HEK293 (cell line): Measurements from ENCODE around the gene CIB4.

Experiments used
- CTCF ChIA-PET: fragments of 350-600 bp; formaldehyde crosslinking; extraction: SDS; loops from one replicate; lab custom pipeline; 2021; ENCODE audit warnings: antibody characterized with exemption; lab: Yijun Ruan, JAX
- POLR2A ChIA-PET: fragments of 300-600 bp; formaldehyde crosslinking; extraction: SDS; loops from one replicate; lab custom pipeline; 2020; ENCODE audit warnings: antibody characterized with exemption, inconsistent platforms; lab: Yijun Ruan, JAX
- H3K27ac ChIP-seq: fragments of 200-500 bp; sonication (Bioruptor generic); 2 replicates; pipeline ENCODE4 v1.5.1; 2014; ENCODE audit warnings: low read depth, low read length, control low read depth, inconsistent platforms; ENCODE audit errors: extremely low read depth
- H3K36me3 ChIP-seq, 2 experiments: fragments of 200-500 bp in 1 of 2; sonication (Bioruptor generic) in 1 of 2; 1 replicate in 1 of 2; 2 replicates in 1 of 2; pipeline ENCODE4 v1.5.1; 2014 to 2017; ENCODE audit warnings: inconsistent platforms in 2 of 2, low read length in 2 of 2; ENCODE audit not compliant: control insufficient read depth in 2 of 2, insufficient read depth in 1 of 2
- H3K4me1 ChIP-seq: fragments of 200-500 bp; sonication (Bioruptor generic); 2 replicates; pipeline ENCODE4 v1.5.1; 2014; ENCODE audit warnings: mild to moderate bottlenecking, low read length, inconsistent platforms; ENCODE audit not compliant: control insufficient read depth, insufficient read depth
- H3K4me3 ChIP-seq: 2 replicates; pipeline ENCODE4 v1.5.1; 2011; ENCODE audit warnings: low read depth, mild to moderate bottlenecking, control low read depth, low read length, moderate library complexity
- H3K9me3 ChIP-seq: fragments of 200-500 bp; sonication (Bioruptor generic); 2 replicates; pipeline ENCODE4 v1.5.1; 2014; ENCODE audit warnings: low read depth, low read length, inconsistent platforms; ENCODE audit not compliant: control insufficient read depth, insufficient read depth
- GLI2 ChIP-seq: fragments of 450-650 bp; formaldehyde crosslinking; IDR thresholded peaks from 2 replicates; pipeline ENCODE4; 2017; ENCODE audit warnings: missing biosample characterization, missing genetic modification characterization, low read depth, borderline replicate concordance
- IKZF3 ChIP-seq: fragments of 450-650 bp; IDR thresholded peaks from 2 replicates; pipeline ENCODE4 v1.5.0; 2018; ENCODE audit warnings: missing biosample characterization, mild to moderate bottlenecking, missing genetic modification characterization, moderate library complexity
- KLF8 ChIP-seq: fragments of 450-650 bp; formaldehyde crosslinking; IDR thresholded peaks from 2 replicates; pipeline ENCODE4 v1.5.1; 2016; ENCODE audit warnings: missing biosample characterization, missing genetic modification characterization
- PRDM2 ChIP-seq: fragments of 450-650 bp; formaldehyde crosslinking; IDR thresholded peaks from 2 replicates; pipeline ENCODE4 v1.5.1; 2016; ENCODE audit warnings: missing biosample characterization, missing genetic modification characterization, borderline replicate concordance
- SP7 ChIP-seq: fragments of 450-650 bp; formaldehyde crosslinking; IDR thresholded peaks from 2 replicates; pipeline ENCODE4 v1.5.1; 2016; ENCODE audit warnings: missing biosample characterization, missing genetic modification characterization
- ZNF146 ChIP-seq: fragments of 450-650 bp; formaldehyde crosslinking; IDR thresholded peaks from 2 replicates; pipeline ENCODE4 v1.5.1; 2016; ENCODE audit warnings: missing biosample characterization, missing genetic modification characterization
- ZNF174 ChIP-seq: fragments of 450-650 bp; formaldehyde crosslinking; IDR thresholded peaks from 2 replicates; pipeline ENCODE4 v1.5.0; 2017; ENCODE audit warnings: missing biosample characterization, mild to moderate bottlenecking, missing genetic modification characterization
- ZNF18 ChIP-seq: fragments of 450-650 bp; formaldehyde crosslinking; IDR thresholded peaks from 2 replicates; pipeline ENCODE4 v1.5.1; 2016; ENCODE audit warnings: missing biosample characterization, missing genetic modification characterization
- ZNF239 ChIP-seq: fragments of 450-650 bp; formaldehyde crosslinking; IDR thresholded peaks from 2 replicates; pipeline ENCODE4 v1.5.1; 2016; ENCODE audit warnings: missing biosample characterization, missing genetic modification characterization
- ZNF280D ChIP-seq: fragments of 450-650 bp; formaldehyde crosslinking; IDR thresholded peaks from 2 replicates; pipeline ENCODE4 v1.5.1; 2016; ENCODE audit warnings: missing biosample characterization, missing genetic modification characterization
- ZNF391 ChIP-seq: fragments of 450-650 bp; formaldehyde crosslinking; IDR thresholded peaks from 2 replicates; pipeline ENCODE4 v1.5.1; 2016; ENCODE audit warnings: low read depth, missing biosample characterization, missing genetic modification characterization, borderline replicate concordance
- ZNF48 ChIP-seq: fragments of 450-650 bp; formaldehyde crosslinking; IDR thresholded peaks from 2 replicates; pipeline ENCODE4 v1.5.1; 2016; ENCODE audit warnings: missing biosample characterization, missing genetic modification characterization
- ZNF555 ChIP-seq: fragments of 450-650 bp; formaldehyde crosslinking; conservative IDR thresholded peaks from 2 replicates; pipeline ENCODE4 v1.5.1; 2017; ENCODE audit warnings: missing biosample characterization, mild to moderate bottlenecking, missing genetic modification characterization, inconsistent platforms
- ZNF558 ChIP-seq: fragments of 450-650 bp; formaldehyde crosslinking; IDR thresholded peaks from 2 replicates; pipeline ENCODE4 v1.5.1; 2016; ENCODE audit warnings: missing biosample characterization, missing genetic modification characterization

CIB4 gene

GRCh38 chr2:26682155-26682554, 41.0 kb upstream of the CIB4 start:
- Histone ChIP-seq H3K36me3 (no peaks in the 10 kb centered on the region), H3K4me3 (no peak overlapping the region), H3K9me3 (no peaks in the 10 kb centered on the region), H3K27ac (no peak overlapping the region), H3K4me1 (no peaks in the 10 kb centered on the region)
- no peak for TF ChIP-seq ZNF558
- no peak for TF ChIP-seq IKZF3 (tag by site-specific recombination)
- TF ChIP-seq ZNF174 (tag by site-specific recombination): no peak
- no peak for TF ChIP-seq GLI2 (tag by site-specific recombination)
- no peak for TF ChIP-seq PRDM2
- no peak for TF ChIP-seq ZNF18 (tag by site-specific recombination)
- no peak for TF ChIP-seq ZNF48 (tag by site-specific recombination)
- TF ChIP-seq ZNF391: no peak
- no peak for TF ChIP-seq ZNF280D
- no peak for TF ChIP-seq ZNF146 (tag by site-specific recombination)
- CTCF ChIA-PET: interaction anchor here (1.3 kb wide), 1 partner anchor 64 kb away, joined by 4 read pairs; no protein-coding TSS in a partner anchor
- POLR2A ChIA-PET: no interaction called here

- TF ChIP-seq ZNF555 (tag by site-specific recombination) (no peak), ZNF239 (no peak), SP7 (tag by site-specific recombination) (no peak), KLF8 (tag by site-specific recombination) (no peak)
- ChIA-PET POLR2A (no interaction called here), CTCF (interaction anchor here (0.7 to 1.3 kb wide), 2 partner anchors 14 to 64 kb away, joined by 3 to 4 read pairs; no protein-coding TSS in a partner anchor)
- no peaks in the 10 kb centered on the region for H3K4me1 ChIP-seq
- no peaks in the 10 kb centered on the region for H3K36me3 ChIP-seq
- H3K9me3 ChIP-seq: no peaks in the 10 kb centered on the region
- H3K27ac ChIP-seq: no peak overlapping the region
- no peak overlapping the region for H3K4me3 ChIP-seq
Observed at GRCh38 chr2:26681656-26682055, 40.5 kb upstream of the CIB4 start.
